GM12873 (cell line): ENCODE results near the gene COL16A1.

ENCODE experiments used
- TF ChIP-seq, protein P1 (sequence below): IDR thresholded peaks from 2 replicates; pipeline ENCODE4 v1.5.1; 2012; ENCODE audit warnings: low read depth, mild to moderate bottlenecking, moderate library complexity, low read length, control low read depth; ENCODE audit not compliant: insufficient read depth; ENCODE audit errors: missing control alignments

Gene COL16A1

DNA sequence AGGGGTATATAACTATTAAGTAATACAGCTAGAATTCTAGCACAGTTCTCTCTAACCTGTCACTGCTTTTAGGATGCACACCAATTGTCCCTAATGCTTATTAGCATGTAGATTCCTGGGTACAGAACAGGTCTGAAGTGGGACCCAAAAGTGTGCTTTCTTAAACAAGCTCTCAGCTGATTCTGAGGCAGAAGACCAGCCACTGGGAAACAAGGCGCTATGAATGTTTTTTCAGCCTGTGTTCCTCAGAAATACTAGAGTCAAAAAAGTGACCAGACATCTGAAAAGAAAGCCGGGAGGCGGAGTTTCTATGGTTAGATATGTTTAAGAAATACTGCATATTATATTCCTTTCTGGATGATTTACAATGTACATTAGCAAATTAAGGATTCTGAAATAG, 60.9 kb downstream of the COL16A1 start:
- TF ChIP-seq, protein P1, sequence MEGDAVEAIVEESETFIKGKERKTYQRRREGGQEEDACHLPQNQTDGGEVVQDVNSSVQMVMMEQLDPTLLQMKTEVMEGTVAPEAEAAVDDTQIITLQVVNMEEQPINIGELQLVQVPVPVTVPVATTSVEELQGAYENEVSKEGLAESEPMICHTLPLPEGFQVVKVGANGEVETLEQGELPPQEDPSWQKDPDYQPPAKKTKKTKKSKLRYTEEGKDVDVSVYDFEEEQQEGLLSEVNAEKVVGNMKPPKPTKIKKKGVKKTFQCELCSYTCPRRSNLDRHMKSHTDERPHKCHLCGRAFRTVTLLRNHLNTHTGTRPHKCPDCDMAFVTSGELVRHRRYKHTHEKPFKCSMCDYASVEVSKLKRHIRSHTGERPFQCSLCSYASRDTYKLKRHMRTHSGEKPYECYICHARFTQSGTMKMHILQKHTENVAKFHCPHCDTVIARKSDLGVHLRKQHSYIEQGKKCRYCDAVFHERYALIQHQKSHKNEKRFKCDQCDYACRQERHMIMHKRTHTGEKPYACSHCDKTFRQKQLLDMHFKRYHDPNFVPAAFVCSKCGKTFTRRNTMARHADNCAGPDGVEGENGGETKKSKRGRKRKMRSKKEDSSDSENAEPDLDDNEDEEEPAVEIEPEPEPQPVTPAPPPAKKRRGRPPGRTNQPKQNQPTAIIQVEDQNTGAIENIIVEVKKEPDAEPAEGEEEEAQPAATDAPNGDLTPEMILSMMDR, result no peak

DNA sequence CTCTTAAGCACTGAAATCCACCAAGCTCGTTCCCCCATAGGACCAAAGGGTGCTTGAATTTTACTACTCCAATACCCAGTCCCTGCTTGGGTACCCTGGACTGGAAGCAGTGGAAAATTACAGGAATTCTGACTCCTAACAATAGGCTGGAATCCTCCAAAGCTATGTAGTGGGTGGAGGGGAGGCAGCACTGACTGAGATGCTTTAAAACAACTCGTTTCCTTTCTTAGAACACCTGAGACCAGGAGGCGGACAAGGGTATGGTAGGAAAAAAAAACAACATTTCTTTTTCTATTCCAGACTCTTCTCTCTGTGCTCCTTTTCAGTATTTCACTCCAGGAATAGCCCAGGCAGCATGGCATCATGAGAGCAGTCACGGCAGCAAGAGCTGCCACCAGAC, 61.5 kb downstream of the COL16A1 start:
- TF ChIP-seq, protein P1, result no peak

DNA sequence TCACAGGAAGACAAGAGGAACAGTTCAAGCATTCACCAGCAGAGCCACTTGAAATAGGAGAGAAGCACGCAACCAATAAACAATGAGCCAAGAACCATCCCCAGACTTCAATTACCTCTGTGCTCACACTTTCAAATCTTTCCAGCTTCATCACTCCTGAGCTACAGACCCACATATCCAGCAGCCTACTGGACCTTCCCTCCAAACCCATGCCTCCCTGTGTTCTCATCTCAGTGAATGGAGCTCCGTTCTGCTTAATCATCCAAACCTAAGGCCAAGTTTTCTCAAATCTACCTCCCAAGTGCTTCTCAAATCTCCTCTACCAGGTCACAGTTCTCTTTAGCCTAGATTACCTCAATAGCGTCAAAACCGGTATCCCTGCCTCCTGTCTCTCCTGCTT, 62.9 kb downstream of the COL16A1 start:
- TF ChIP-seq, protein P1, result no peak

DNA sequence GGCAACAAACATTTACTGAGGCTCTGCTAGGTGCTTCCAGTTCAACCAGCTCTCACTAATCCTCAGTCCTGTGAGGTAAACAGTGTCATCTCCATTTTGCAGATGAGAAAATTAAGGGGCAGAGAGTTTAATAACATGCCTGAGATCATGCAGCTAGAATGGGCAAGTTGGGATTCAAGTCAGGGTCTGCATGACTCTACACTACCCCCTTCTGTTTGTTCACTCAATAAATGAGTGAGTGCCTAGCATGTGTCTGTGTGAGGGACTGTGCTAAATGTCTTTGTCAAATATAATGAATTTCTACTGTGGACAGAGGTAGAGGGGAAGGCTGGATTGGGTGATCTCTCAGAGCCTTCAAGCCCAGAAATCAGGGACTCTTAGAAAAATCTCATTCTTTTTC, 63.6 kb downstream of the COL16A1 start:
- TF ChIP-seq, protein P1, result no peak

DNA sequence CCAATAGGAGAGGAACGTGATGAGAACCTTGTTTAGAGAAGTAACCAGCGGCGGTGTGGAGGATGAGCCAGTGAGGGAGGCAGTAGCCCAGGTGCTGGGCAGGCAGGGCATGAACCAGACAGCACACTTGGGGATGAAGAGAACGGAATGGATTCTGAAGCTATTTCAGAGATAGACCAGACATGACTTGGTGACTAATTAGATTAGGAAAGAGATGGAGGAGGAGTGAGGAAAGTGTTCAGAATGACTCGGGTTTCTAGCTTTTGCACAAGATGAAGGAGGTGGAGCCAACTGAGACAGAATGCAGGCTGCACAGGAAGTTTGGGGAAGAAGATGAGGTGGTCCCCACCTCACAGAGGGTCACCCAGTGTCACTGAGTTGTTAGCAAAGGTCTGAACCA, 64.3 kb downstream of the COL16A1 start:
- TF ChIP-seq, protein P1, result no peak

DNA sequence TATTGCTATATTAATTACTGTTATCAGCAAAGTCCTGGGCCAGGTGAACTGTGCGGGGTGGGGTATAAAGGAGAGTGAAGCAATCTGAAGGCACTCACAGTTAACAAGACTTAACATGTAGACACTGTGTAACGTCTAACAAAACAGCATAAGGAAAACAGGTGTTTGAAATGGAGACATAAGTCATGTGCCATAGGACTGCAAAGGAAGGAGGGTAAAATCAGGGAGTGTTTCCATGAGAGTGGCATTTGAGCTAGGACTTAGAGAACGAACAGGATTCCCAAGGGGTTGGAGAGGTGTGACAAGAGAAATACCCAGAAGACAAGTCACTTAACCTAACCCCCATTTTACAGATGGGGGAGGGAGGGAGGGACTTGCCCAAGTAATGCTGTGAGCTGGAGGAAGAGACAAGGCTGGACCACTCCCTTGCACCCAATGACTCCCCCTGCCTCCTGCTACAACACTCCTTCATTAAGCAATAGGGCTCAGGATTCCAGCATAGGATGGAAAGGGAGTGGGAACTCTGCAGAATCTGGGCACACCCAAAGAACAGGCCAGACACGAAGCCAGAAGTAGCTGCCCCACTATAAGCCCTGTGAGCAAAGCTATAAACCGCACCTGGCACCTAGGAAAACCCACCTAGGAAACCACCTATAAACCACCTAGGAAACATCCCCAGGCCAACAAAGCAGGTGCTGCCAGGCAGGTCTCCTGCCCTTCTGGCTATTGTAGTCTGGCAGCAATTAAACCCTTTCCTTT, 65.7 kb downstream of the COL16A1 start:
- TF ChIP-seq, protein P1, result no peak

DNA sequence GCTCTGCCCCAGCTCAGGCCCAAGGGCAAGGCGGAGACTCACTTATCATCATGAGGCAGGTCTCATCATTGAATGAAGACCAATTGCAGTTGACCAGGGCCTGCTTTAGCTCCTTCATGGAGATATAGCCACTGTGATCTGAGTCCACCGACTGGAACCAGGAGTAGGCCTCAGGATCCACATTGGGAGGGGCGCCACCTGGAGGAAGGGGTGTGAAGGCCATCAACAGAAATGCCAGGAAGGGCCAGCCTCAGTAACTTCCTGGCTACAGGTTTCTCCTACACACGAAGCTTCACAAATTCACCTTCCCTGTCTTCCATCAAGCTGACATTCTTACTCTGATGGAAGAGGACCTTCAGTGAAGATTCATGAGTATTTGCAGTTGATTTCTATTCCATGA, 70.7 kb downstream of the COL16A1 start:
- TF ChIP-seq, protein P1, result peak; percentile 73

DNA sequence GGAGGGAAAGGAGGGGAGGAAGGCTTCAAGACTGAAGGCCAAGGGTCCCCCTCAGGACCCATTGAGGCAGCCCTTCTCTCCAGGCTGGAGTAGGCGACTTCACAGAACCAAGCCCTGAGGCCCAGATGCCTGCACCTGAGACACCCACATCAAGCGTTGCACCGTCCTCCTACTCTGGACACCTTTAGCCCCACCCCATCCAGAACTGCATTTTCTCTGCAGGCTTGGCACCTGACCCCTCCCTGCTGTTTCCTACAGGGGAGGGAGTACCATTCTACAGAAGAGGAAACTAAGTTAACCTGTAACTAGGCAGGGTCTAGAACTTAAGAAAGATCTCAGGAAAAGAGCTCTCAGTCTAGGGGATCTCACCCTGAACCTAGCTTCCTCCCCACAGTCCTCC, 71.2 kb downstream of the COL16A1 start:
- TF ChIP-seq, protein P1, result no peak
